GM13977 (cell line): Measurements from ENCODE around the gene SNX24.
"Not testable (repeated sequence)": the region's sequence is repeated elsewhere in the genome, so short reads cannot be mapped to it uniquely, and the experiment has no call there.

Experiments used
- DNase-seq: peaks from one replicate; pipeline ENCODE4 v3.0.0; 2012; ENCODE audit warnings: low spot score
- in situ Hi-C: fragments of 300-500 bp; cut with MboI; formaldehyde crosslinking; loops from one replicate; pipeline ENCODE4 v1.12.0; 2022; ENCODE audit warnings: low sequenced_read_pairs, low pct_unique_long_range_greater_than_20kb, mixed read lengths, inconsistent platforms; ENCODE audit not compliant: unreplicated experiment
- TF ChIP-seq, protein P1 (sequence below): IDR thresholded peaks from 2 replicates; pipeline ENCODE4 v1.5.1; 2012; ENCODE audit warnings: mild to moderate bottlenecking, control low read depth; ENCODE audit not compliant: insufficient read depth; ENCODE audit errors: extremely low read depth, missing control alignments

The SNX24 gene

DNA sequence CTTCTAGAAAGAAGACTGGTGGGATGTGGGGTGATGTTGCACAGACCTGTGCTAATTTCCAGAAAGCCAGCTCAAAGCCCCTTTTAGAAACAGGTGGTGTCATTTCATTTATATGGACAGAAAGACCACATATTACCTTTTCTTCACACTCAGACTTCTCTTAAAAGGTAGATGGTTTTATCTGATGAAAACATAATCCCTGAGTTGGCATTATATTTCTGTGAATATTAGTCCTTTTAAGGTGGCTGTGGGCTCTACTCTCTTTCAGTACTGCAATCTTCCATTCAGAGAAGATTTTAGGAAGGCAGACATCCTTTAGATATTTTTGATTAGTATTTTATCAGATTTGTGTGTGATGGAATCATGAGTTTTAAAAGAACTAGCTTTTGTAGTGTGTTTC is 117.9 kb downstream of the SNX24 start:
- in situ Hi-C loops, result no loop called here
- TF ChIP-seq, protein P1, sequence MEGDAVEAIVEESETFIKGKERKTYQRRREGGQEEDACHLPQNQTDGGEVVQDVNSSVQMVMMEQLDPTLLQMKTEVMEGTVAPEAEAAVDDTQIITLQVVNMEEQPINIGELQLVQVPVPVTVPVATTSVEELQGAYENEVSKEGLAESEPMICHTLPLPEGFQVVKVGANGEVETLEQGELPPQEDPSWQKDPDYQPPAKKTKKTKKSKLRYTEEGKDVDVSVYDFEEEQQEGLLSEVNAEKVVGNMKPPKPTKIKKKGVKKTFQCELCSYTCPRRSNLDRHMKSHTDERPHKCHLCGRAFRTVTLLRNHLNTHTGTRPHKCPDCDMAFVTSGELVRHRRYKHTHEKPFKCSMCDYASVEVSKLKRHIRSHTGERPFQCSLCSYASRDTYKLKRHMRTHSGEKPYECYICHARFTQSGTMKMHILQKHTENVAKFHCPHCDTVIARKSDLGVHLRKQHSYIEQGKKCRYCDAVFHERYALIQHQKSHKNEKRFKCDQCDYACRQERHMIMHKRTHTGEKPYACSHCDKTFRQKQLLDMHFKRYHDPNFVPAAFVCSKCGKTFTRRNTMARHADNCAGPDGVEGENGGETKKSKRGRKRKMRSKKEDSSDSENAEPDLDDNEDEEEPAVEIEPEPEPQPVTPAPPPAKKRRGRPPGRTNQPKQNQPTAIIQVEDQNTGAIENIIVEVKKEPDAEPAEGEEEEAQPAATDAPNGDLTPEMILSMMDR, result no peak
- no peak for DNase-seq

DNA sequence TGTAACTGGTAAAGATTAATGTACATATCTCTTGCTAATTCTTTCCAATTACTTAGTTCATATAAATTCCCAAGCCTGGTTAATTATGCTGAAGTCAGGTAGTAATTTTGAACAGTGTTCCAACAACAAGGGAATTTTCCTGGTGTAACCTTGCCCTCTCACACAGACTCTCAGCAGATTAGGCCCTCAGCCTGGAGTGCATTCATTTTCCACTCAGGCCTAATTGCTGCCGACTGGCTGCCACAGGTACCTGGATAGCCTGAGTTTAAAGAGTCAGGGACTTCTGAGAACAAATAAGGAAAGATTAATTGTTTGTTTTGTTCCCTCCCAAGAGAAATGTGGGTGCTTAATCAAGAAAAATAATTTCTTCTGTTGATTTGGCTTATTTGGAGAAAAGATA is 119.7 kb downstream of the SNX24 start:
- TF ChIP-seq, protein P1, result no peak
- in situ Hi-C loops, result no loop called here

DNA sequence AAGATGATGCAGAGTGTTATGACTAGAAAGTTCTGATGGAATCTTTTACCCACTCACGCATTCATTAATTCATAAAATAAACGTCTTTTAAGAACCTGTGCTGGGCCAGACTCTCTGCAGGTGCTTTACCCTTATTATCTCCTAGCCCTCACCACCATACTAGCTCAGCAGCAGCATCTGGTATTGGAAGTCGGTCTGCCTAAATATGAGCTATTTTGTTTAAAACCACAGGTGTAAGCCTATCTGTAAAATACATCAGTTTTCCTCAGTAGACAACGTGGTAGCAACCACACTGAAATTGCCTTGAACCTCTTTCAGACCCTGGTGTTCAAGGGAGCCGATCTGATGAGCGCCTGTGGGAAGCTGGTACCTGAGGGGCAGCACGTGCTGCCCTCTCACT is 121.7 kb downstream of the SNX24 start:
- DNase-seq, result no peak
- TF ChIP-seq, protein P1, result no peak
- in situ Hi-C loops, result no loop called here

More for the DNA sequence above, 119.7 kb downstream of the SNX24 start:
- DNase-seq, result no peak

DNA sequence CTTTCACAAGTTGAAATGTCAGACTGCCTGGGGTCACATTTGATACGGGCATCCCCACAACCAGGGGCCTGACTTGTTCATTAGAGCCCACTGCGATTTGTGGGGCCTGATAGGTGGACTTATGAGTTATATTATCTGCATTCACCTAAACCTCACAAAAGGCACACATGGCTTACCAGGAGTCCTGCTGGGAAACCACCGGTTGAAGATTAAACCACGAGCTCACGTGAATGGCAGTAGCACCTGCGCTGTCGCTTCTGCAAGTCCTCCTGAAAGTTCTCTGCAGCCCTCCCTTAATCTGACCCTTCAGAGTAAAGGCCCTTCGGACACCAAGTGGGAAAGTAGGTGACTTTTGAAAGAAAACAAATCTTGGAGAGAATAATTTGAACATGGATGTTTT is 122.2 kb downstream of the SNX24 start:
- in situ Hi-C loops, result no loop called here
- DNase-seq, result peak; percentile 7
- TF ChIP-seq, protein P1, result no peak

DNA sequence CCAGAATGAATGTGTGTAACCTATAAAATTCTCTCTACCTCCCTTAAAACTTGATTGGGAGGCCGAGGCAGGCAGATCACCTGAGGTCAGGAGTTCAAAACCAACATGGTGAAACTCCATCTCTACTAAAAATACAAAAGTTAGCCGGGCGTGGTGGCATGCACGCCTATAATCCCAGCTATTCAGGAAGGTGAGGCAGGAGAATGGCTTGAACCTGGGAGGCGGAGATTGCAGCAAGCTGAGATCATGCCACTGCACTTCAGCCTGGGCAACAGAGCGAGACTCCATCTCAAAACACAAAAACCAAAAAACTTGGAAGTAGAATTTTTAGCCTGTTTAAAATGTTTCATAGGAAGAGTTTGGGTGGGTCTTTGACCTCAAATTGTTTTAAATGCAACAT is 122.6 kb downstream of the SNX24 start:
- in situ Hi-C loops, DNase-seq: not testable (repeated sequence)

DNA sequence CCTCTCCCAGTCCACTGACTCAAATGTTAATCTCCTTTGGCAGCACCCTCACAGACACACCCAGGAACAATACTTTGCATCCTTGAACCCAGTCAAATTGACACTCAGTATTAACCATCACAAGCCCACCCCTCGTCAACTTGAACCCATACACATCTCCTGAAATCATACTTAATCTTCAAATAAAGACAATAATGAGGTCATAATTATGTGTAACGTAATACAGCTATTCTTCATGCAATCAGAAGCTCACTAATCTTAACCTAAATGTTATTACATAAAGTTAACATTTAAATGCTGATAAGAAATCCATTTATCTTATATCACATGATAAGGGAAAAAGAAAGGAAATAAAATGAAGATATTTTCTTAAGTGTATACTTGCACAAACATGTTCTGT is 125.9 kb downstream of the SNX24 start:
- DNase-seq, result no peak
- in situ Hi-C loops, result no loop called here
- TF ChIP-seq, protein P1, result no peak

DNA sequence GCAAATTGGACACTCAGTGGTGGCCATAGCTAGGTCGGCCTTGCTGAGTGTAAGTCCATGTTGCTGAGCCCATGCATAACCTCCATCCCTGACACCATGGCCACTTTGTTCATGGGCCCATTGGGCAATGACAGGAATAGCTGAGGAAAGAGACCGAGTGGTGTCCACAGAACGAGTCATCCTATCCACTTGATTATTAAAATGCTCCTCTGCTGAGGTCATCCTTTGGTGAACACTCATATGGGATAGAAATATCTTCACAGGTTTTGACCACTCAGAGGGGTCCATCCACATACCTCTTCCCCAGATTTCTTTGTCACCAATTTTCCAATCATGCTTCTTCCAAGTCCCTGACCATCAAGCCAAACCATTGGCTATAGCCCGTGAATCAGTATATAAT is 127.5 kb downstream of the SNX24 start:
- TF ChIP-seq, protein P1, result no peak
- DNase-seq, result no peak
- in situ Hi-C loops, result no loop called here

DNA sequence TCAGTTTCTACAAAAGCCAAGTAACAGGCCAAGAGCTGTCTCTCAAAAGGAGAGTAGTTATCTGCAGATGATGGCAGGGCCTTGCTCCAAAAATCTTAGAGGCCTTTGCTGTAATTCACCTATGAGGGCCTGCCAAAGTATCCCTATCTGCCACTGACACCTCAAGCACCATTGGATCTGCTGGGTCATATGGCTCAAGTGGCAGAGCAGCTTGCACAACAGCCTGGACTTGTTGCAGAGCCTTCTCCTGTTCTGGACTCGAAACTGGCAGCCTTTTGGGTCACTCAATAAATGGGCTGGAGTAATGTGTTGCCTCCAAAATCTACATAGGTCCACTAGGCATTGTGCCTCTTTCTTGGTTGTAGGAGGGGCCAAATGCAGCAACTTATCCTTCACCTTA is 128.3 kb downstream of the SNX24 start:
- in situ Hi-C loops, DNase-seq: not testable (repeated sequence)

DNA sequence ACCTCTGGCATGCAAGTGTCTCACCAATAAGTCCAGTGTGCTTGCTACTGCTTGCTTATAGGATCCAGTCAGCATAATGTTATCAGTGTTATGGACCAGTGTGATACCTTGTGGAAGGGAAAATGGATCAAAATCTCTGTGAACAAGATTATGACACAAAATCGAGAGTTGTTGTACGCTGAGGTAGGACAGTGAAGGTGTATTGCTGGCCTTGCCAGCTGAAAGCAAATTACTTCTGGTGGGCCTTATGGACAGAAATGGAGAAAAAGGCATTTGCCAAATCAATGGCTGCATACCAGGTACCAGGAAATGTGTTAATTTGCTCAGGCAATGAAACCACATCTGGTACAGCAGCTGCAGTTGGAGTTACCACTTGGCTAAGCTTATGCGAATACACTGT is 128.8 kb downstream of the SNX24 start:
- in situ Hi-C loops, result not testable (repeated sequence)

More for the DNA sequence above, 128.8 kb downstream of the SNX24 start:
- DNase-seq, result not testable (repeated sequence)
